VCaP (cell line): ENCODE data around the gene DENND6A.

ENCODE experiments used
- H3K27ac ChIP-seq: fragments of 450-650 bp; 2 replicates; pipeline ENCODE4 v1.5.1; 2017
- TF ChIP-seq, protein P1 (sequence below): fragments of 450-650 bp; conservative IDR thresholded peaks from 2 replicates; pipeline ENCODE4 v1.5.1; 2017; ENCODE audit warnings: mild to moderate bottlenecking, moderate library complexity

Gene DENND6A

DNA sequence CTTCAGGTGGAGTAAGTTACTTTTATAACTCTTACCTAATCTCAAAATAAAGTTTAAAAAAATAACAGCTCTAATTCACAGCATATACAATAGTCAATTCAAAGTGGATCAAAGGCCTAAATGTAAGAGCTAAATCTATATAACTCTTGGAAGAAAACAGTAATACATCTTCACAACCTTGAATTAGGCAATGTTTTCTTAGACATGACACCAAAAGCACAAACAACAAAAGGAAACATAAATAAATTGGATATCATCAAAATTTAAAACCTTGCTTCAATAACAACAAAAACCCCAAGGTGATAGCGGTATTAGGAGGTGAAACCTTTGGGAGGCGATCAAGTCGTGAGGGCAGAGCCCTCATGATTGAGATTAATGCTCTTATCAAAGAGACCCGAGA is 12.8 kb downstream of the DENND6A start:
- H3K27ac ChIP-seq: no peak overlapping the region

GRCh38 chr3:57675530-57675929 is 17.3 kb downstream of the DENND6A start:
- H3K27ac ChIP-seq: no peak overlapping the region
- TF ChIP-seq, protein P1, sequence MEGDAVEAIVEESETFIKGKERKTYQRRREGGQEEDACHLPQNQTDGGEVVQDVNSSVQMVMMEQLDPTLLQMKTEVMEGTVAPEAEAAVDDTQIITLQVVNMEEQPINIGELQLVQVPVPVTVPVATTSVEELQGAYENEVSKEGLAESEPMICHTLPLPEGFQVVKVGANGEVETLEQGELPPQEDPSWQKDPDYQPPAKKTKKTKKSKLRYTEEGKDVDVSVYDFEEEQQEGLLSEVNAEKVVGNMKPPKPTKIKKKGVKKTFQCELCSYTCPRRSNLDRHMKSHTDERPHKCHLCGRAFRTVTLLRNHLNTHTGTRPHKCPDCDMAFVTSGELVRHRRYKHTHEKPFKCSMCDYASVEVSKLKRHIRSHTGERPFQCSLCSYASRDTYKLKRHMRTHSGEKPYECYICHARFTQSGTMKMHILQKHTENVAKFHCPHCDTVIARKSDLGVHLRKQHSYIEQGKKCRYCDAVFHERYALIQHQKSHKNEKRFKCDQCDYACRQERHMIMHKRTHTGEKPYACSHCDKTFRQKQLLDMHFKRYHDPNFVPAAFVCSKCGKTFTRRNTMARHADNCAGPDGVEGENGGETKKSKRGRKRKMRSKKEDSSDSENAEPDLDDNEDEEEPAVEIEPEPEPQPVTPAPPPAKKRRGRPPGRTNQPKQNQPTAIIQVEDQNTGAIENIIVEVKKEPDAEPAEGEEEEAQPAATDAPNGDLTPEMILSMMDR: no peak

More for the DNA sequence above, 12.8 kb downstream of the DENND6A start:
- TF ChIP-seq, protein P1: no peak

GRCh38 chr3:57673156-57673555 is 19.7 kb downstream of the DENND6A start:
- TF ChIP-seq, protein P1: no peak
- H3K27ac ChIP-seq: no peak overlapping the region

DNA sequence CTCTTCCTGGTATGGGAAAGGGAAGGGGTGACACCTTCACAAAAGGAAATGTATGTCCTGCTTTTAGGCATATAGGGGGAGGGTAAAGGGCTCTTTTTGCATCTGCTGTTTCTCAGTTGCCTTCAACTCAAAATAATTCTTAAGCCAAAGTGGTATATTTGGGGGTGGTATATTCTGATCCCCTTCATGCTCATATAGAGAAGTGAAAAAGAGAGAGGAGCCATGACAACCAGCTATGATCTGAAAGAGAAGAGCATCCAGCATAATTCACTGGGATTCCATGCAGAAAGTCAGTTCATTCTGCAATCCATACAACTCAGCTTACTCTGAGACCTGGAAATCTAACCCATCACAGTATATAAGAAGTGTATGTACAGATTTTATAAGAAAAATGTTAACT is 22.3 kb downstream of the DENND6A start:
- TF ChIP-seq, protein P1: no peak
- H3K27ac ChIP-seq: no peak overlapping the region

GRCh38 chr3:57661404-57661803 is 31.5 kb downstream of the DENND6A start:
- no peak overlapping the region for H3K27ac ChIP-seq
- TF ChIP-seq, protein P1: no peak

DNA sequence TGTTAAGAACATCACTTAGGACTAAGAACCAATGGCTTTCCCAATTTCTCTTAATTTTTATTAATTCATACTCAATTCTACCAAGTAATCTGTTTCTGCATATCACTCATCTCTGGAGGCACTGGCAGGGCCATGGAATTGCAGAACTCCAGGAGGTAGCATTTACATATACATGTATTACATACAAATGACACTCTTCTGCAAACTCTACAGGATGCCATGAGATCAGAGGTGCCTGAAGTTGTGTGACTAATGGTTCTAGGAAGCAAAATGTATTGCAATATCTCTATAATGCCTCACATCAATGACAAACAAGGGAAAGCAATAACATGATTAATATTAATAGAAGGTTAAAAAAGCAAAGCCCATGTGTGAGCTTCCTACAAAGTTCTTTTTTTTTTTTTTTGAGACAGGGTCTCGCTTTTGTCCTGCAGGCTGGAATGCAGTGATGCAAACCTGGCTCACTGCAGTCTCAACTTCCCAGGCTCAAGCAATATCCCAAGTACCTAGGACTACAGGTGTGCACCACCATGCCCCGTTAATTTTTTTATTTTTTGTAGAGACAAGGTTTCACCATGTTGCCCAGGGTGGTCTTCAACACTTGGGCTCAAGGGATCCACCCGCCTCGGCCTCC is 33.0 kb downstream of the DENND6A start:
- no peak overlapping the region for H3K27ac ChIP-seq
- TF ChIP-seq, protein P1: no peak

DNA sequence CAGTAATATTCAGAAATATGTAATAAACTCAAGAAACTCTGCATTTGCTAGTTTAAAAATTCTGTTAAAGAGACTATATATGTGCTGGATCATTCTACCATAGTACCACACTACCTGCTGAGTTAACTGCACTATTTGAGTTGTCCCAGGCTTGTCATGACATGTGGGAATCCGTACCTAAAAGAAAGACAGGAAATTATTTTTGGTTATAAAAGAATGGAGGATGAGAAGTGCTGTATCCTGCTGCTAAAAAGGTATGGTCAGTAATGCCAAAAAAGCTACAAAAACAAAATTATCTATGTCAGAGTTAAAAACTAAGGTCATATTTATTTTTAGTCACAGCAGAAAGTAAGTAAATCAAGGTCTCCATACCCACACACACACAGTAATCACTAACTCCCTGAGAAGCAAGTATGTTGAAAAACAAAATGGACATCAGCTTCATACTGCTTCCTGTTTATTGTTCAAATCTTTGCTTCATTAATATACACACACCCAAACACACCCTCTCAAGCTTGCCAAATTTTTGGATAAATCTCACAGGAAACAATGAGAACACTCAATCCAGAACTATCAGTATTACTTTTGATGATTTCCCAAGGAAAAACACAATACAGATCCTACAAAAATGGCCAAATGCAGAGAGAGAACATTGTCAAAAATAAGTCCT is 33.7 kb downstream of the DENND6A start:
- TF ChIP-seq, protein P1: no peak
- H3K27ac ChIP-seq: no peak overlapping the region
